ENCODE measurements around the gene C1QTNF2. TPM values are rescaled to one million over a fixed set of nuclear protein-coding genes. Genes with fewer than 3 reads are reported as not detected.
A peak's percentile ranks its signal among the peaks of the same experiment; 100 is the strongest.

Gene C1QTNF2
- total and polyA plus RNA-seq, 10 of the 15 experiments (the other 5 are each of a cell fraction or from before 2014, with no cell fraction given), result not detected

- CTCF ChIA-PET, result no interaction called here
- in situ Hi-C loops (cut with MboI), result no loop called here
- Histone ChIP-seq H3K4me1 (ENCODE audit: control insufficient read depth, insufficient read depth, low read length) (no peaks in the 10 kb centered on the region), H3K4me3 (no peak overlapping the region), H3K4me2 (ENCODE audit: control insufficient read depth, insufficient read depth) (no peak overlapping the region), H4K20me1 (ENCODE audit: control insufficient read depth, insufficient read depth) (no peaks in the 10 kb centered on the region), H3K9ac (ENCODE audit: control insufficient read depth, insufficient read depth, low read length) (no peak overlapping the region), H3K36me3 (ENCODE audit: control insufficient read depth in 2 of 2, insufficient read depth in 2 of 2, low read length in 1 of 2) (no peaks in the 10 kb centered on the region), H3K79me2 (ENCODE audit: control insufficient read depth, insufficient read depth, low read length) (no peaks in the 10 kb centered on the region), H3K9me3 (replicated peaks; ENCODE audit: control insufficient read depth, insufficient read depth, low read length) (no peaks in the 10 kb centered on the region), H3K27me3 (replicated peaks in 1 of 2; ENCODE audit: control insufficient read depth in 2 of 2, insufficient read depth in 2 of 2, low read length in 1 of 2) (peaks cover 5 to 10% of the 10 kb centered on the region in 2 experiments; a peak in 3 of 4 replicates), H2AFZ (ENCODE audit: control insufficient read depth, low read depth, low read length) (no peak overlapping the region), H3K27ac (ENCODE audit: control insufficient read depth, insufficient read depth) (no peak overlapping the region)
- TF ChIP-seq ATF7 (IDR thresholded peaks at IDR 0.05; ENCODE audit: low read depth) (no peak), IRF4 (IDR thresholded peaks at IDR 0.05; ENCODE audit: low read depth, low read length) (0 out of 2 replicates have a peak, but pooled peaks have one; percentile 15)
- POLR2A ChIA-PET, result interaction anchor here (0.8 kb wide), 1 partner anchor 32 kb away, joined by 3 read pairs; no protein-coding TSS in a partner anchor
- SMC1A ChIA-PET (ENCODE audit: uncharacterized antibody, unreplicated experiment), result no interaction called here
- FAIRE-seq (no peak), DNase-seq (ENCODE audit: low read depth, low spot score) (no peak), ATAC-seq (no peak; the same call in 2 of the 3 replicates)
- BruUV-seq (replicated peaks), result no TSS peak
- RAD21 ChIA-PET (ENCODE audit: unreplicated experiment), result no interaction called here
- WGBS (ENCODE audit: insufficient coverage, insufficient replicate concordance, low lambda C conversion rate, missing lambda C conversion rate), result 3% methylated on average over 2 of the region's 2 CpGs
- intact Hi-C loops (cut with micrococcal nuclease; ENCODE audit: unreplicated experiment), result no loop called here
Observed at GRCh38 chr5:160367261-160367660, 3.2 kb downstream of the C1QTNF2 start.

DNA sequence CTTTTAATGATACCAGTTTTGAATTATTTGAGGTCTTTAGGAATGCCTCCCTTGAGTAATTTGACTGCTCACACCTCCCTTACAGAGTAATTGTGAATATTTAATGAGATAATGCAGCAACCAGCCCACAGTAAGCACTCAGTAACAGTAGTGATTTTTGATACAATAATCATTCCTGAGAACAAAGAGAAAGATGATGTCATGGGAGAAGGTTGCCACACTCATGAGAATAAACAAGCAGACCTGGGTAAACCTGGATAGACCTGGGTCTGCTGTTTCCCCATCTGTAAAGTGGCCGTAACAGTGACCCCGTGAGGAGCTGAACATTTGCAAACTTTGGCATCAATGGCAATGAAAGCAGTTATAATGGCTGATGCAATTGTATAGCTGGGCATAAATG, 4.2 kb downstream of the C1QTNF2 start:
- H3K9ac ChIP-seq (ENCODE audit: control insufficient read depth, insufficient read depth, low read length), result no peak overlapping the region
- in situ Hi-C loops (cut with MboI) (no loop called here), intact Hi-C loops (cut with micrococcal nuclease; ENCODE audit: unreplicated experiment) (no loop called here)
- H3K4me1 ChIP-seq (ENCODE audit: control insufficient read depth, insufficient read depth, low read length), result no peaks in the 10 kb centered on the region
- TF ChIP-seq, protein P1, sequence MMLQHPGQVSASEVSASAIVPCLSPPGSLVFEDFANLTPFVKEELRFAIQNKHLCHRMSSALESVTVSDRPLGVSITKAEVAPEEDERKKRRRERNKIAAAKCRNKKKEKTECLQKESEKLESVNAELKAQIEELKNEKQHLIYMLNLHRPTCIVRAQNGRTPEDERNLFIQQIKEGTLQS (IDR thresholded peaks at IDR 0.05; ENCODE audit: borderline replicate concordance, extremely low read depth, low read depth, low read length), result no peak
- TF ChIP-seq EGR1 (IDR thresholded peaks at IDR 0.05; ENCODE audit: borderline replicate concordance in 1 of 2, low read depth in 2 of 2, low read length in 2 of 2) (no peak), SIX5 (IDR thresholded peaks at IDR 0.05; ENCODE audit: low read depth, low read length, severe bottlenecking) (no peak), ZNF217 (IDR thresholded peaks at IDR 0.05) (no peak), MYC (IDR thresholded peaks at IDR 0.05; ENCODE audit: insufficient read depth, insufficient read length, insufficient replicate concordance, low read length, severe bottlenecking) (no peak), SMARCA5 (IDR thresholded peaks at IDR 0.05) (no peak)
- TF ChIP-seq, protein P2, sequence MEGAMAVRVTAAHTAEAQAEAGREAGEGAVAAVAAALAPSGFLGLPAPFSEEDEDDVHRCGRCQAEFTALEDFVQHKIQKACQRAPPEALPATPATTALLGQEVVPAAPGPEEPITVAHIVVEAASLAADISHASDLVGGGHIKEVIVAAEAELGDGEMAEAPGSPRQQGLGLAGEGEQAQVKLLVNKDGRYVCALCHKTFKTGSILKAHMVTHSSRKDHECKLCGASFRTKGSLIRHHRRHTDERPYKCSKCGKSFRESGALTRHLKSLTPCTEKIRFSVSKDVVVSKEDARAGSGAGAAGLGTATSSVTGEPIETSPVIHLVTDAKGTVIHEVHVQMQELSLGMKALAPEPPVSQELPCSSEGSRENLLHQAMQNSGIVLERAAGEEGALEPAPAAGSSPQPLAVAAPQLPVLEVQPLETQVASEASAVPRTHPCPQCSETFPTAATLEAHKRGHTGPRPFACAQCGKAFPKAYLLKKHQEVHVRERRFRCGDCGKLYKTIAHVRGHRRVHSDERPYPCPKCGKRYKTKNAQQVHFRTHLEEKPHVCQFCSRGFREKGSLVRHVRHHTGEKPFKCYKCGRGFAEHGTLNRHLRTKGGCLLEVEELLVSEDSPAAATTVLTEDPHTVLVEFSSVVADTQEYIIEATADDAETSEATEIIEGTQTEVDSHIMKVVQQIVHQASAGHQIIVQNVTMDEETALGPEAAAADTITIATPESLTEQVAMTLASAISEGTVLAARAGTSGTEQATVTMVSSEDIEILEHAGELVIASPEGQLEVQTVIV (IDR thresholded peaks at IDR 0.05; ENCODE audit: borderline replicate concordance, partially characterized antibody), result no peak
- no peak for FAIRE-seq
- H3K27me3 ChIP-seq (replicated peaks in 1 of 2; ENCODE audit: control insufficient read depth in 2 of 2, insufficient read depth in 2 of 2, low read length in 1 of 2), result peaks cover 5 to 10% of the 10 kb centered on the region in 2 experiments; a peak in 3 of 4 replicates
- no peaks in the 10 kb centered on the region for H4K20me1 ChIP-seq (ENCODE audit: control insufficient read depth, insufficient read depth)
- SMC1A ChIA-PET (ENCODE audit: uncharacterized antibody, unreplicated experiment), result no interaction called here
- no peaks in the 10 kb centered on the region for H3K9me3 ChIP-seq (replicated peaks; ENCODE audit: control insufficient read depth, insufficient read depth, low read length)
- no peak overlapping the region for H3K4me3 ChIP-seq
- CTCF ChIA-PET, result no interaction called here
- no peak overlapping the region for H2AFZ ChIP-seq (ENCODE audit: control insufficient read depth, low read depth, low read length)
- H3K4me2 ChIP-seq (ENCODE audit: control insufficient read depth, insufficient read depth), result no peak overlapping the region
- DNase-seq (ENCODE audit: low read depth, low spot score), result no peak
- no peaks in the 10 kb centered on the region for H3K79me2 ChIP-seq (ENCODE audit: control insufficient read depth, insufficient read depth, low read length)
- H3K36me3 ChIP-seq (ENCODE audit: control insufficient read depth in 2 of 2, insufficient read depth in 2 of 2, low read length in 1 of 2), result no peaks in the 10 kb centered on the region
- ATAC-seq, result no peak
- RAD21 ChIA-PET (ENCODE audit: unreplicated experiment), result no interaction called here
- POLR2A ChIA-PET, result interaction anchor here (0.6 kb wide), 1 partner anchor 162 kb away, joined by 3 read pairs; no protein-coding TSS in a partner anchor
- no peak overlapping the region for H3K27ac ChIP-seq (ENCODE audit: control insufficient read depth, insufficient read depth)
- no TSS peak for BruUV-seq (replicated peaks)
- 32% methylated on average over 2 of the region's 2 CpGs for WGBS (ENCODE audit: insufficient coverage, insufficient replicate concordance, low lambda C conversion rate, missing lambda C conversion rate)

Data from GM12878 (cell line).